Keratinocyte (primary cell): Measurements from ENCODE around the gene KAZALD1. TPM values are rescaled to one million over a fixed set of nuclear protein-coding genes. Genes with fewer than 3 reads are reported as not detected.

Source experiments
- DNase-seq: peaks from one replicate; pipeline ENCODE4 v3.0.0-alpha.2; 2011; ENCODE audit warnings: low read depth, missing footprints, low spot score
- FAIRE-seq: peaks from 2 replicates; lab custom pipeline; 2011; peaks lifted over from hg19 to GRCh38; lab: Jason Lieb, UNC
- H2AFZ ChIP-seq: 2 replicates; pipeline ENCODE4 v1.6.0; 2012; ENCODE audit warnings: low read length, control low read depth, inconsistent platforms; ENCODE audit not compliant: control insufficient read depth
- H3K27ac ChIP-seq: 2 replicates; pipeline ENCODE4 v1.5.1; 2011; ENCODE audit warnings: low read length; ENCODE audit not compliant: control insufficient read depth, insufficient read depth
- H3K27me3 ChIP-seq: 3 replicates; pipeline ENCODE4 v1.6.0; 2011; ENCODE audit warnings: low read length; ENCODE audit not compliant: control insufficient read depth, insufficient read depth; ENCODE audit errors: extremely low read depth
- H3K36me3 ChIP-seq, 2 experiments: 2 replicates in 1 of 2; 3 replicates in 1 of 2; pipeline ENCODE4 v1.5.1; 2011; ENCODE audit warnings: low read length in 2 of 2, mild to moderate bottlenecking in 1 of 2; ENCODE audit not compliant: control insufficient read depth in 2 of 2, insufficient read depth in 2 of 2; ENCODE audit errors: extremely low read depth in 1 of 2
- H3K4me1 ChIP-seq: 3 replicates; pipeline ENCODE4 v1.5.1; 2011; ENCODE audit warnings: low read length; ENCODE audit not compliant: control insufficient read depth, insufficient read depth; ENCODE audit errors: extremely low read depth
- H3K4me2 ChIP-seq: 3 replicates; pipeline ENCODE4 v1.6.0; 2011; ENCODE audit warnings: low read depth, low read length; ENCODE audit not compliant: control insufficient read depth, insufficient read depth; ENCODE audit errors: extremely low read depth
- H3K4me3 ChIP-seq, 3 experiments: fragments of 200-600 bp in 1 of 3; sonication (generic) in 1 of 3; 2 replicates in 2 of 3; 3 replicates in 1 of 3; pipeline ENCODE4 v1.5.1; 2011 to 2016; ENCODE audit warnings: low read length in 3 of 3, mild to moderate bottlenecking in 3 of 3, control low read depth in 2 of 3, inconsistent platforms in 1 of 3, low read depth in 1 of 3, mixed read lengths in 1 of 3, mixed run types in 1 of 3, moderate library complexity in 1 of 3; ENCODE audit not compliant: control insufficient read depth in 2 of 3, insufficient read depth in 2 of 3; ENCODE audit errors: extremely low read depth in 1 of 3
- H3K79me2 ChIP-seq: 2 replicates; pipeline ENCODE4 v1.6.0; 2012; ENCODE audit warnings: low read length; ENCODE audit not compliant: control insufficient read depth, insufficient read depth
- H3K9ac ChIP-seq: 3 replicates; pipeline ENCODE4 v1.6.0; 2011; ENCODE audit warnings: low read length; ENCODE audit not compliant: control insufficient read depth, insufficient read depth; ENCODE audit errors: extremely low read depth
- H3K9me1 ChIP-seq: 3 replicates; pipeline ENCODE4 v1.6.0; 2011; ENCODE audit warnings: low read length; ENCODE audit not compliant: control insufficient read depth, insufficient read depth; ENCODE audit errors: extremely low read depth
- H3K9me3 ChIP-seq: 2 replicates; pipeline ENCODE4 v1.5.1; 2012; ENCODE audit warnings: low read depth, low read length; ENCODE audit not compliant: control insufficient read depth
- H4K20me1 ChIP-seq: 3 replicates; pipeline ENCODE4 v1.6.0; 2011; ENCODE audit warnings: low read length; ENCODE audit not compliant: control insufficient read depth, insufficient read depth; ENCODE audit errors: extremely low read depth
- CTCF ChIP-seq, 3 experiments: IDR thresholded peaks in 1 of 3; conservative IDR thresholded peaks in 1 of 3; optimal IDR thresholded peaks in 1 of 3; 2 replicates in 2 of 3; 3 replicates in 1 of 3; pipeline versions ENCODE3 to v1.5.1; 2011; ENCODE audit warnings: low read length in 3 of 3, mild to moderate bottlenecking in 3 of 3, moderate library complexity in 2 of 3, control low read depth in 1 of 3, inconsistent platforms in 1 of 3; ENCODE audit not compliant: insufficient read depth in 2 of 3; ENCODE audit errors: extremely low read depth in 1 of 3
- EZH2 ChIP-seq: IDR thresholded peaks from one replicate; pipeline ENCODE4 v1.6.1; 2012; ENCODE audit warnings: inconsistent platforms, mild to moderate bottlenecking, low read length, moderate library complexity
- dilution Hi-C: fragments of 300-500 bp; cut with MboI; formaldehyde crosslinking; loops from one replicate; pipeline ENCODE4 v1.7.0; 2020; ENCODE audit warnings: low sequenced_read_pairs; ENCODE audit not compliant: extremely low pct_ligation_motif_present
- polyA plus RNA-seq, 5 experiments: library from polyadenylated mRNA; depleted of rRNA in 3 of 5; stranded (reverse) in 3 of 5; stranded (forward) in 1 of 5; unstranded in 1 of 5; fragments of >200 nt; gene quantifications; 1 replicate in 1 of 5; 2 replicates in 3 of 5; 3 replicates in 1 of 5; pipeline versions ENCODE4 v1.2.1 to v1.2.3, GENCODE V29; 2011 to 2012; ENCODE audit warnings: missing spikeins in 2 of 5, low read depth in 1 of 5, low replicate concordance in 1 of 5

The KAZALD1 gene
- polyA plus RNA-seq, 1 donor (not counting 4 experiments of a cell fraction or from before 2014, with no cell fraction given): 0.08 TPM

- Histone ChIP-seq H3K4me3 (no peak overlapping the region), H3K9ac (no peak overlapping the region), H3K27ac (no peak overlapping the region), H3K9me3 (no peaks in the 10 kb centered on the region), H3K9me1 (no peaks in the 10 kb centered on the region), H2AFZ (no peak overlapping the region), H3K27me3 (peaks cover 24% of the 10 kb centered on the region), H3K79me2 (no peaks in the 10 kb centered on the region), H3K4me2 (no peak overlapping the region), H3K36me3 (no peaks in the 10 kb centered on the region), H3K4me1 (peaks cover 6% of the 10 kb centered on the region), H4K20me1 (no peaks in the 10 kb centered on the region)
- DNase-seq (no peak), FAIRE-seq (no peak)
- no peak for TF ChIP-seq CTCF (optimal IDR thresholded peaks at IDR 0.05 in 1 of 3, IDR thresholded peaks at IDR 0.05 in 1 of 3, conservative IDR thresholded peaks at IDR 0.05 in 1 of 3; ENCODE audit: extremely low read depth in 1 of 3, insufficient read depth in 2 of 3, low read length in 3 of 3)
- TF ChIP-seq EZH2: no peak
- dilution Hi-C loops: no loop called here
Measured at GRCh38 chr10:101114646-101115045, 52.9 kb downstream of the KAZALD1 start.

Other genes with a start within 250 kb of the KAZALD1 start
- gene SLF2, start 149.0 kb upstream of the KAZALD1 start, polyA plus RNA-seq: 4.6 to 7.1 TPM (median 4.9 TPM) in 3 replicates
- 0.98 to 1.9 TPM (median 1.2 TPM) in 3 replicates for gene SEMA4G, start 92.5 kb upstream of the KAZALD1 start, polyA plus RNA-seq
- 71.1 to 105 TPM (median 75.3 TPM) in 3 replicates for gene MRPL43, start 74.5 kb upstream of the KAZALD1 start, polyA plus RNA-seq
- 10.1 to 16.9 TPM (median 12.9 TPM) in 3 replicates for gene TWNK, start 74.4 kb upstream of the KAZALD1 start, polyA plus RNA-seq
- gene LZTS2, start 62.2 kb upstream of the KAZALD1 start, polyA plus RNA-seq: 18.1 to 36.7 TPM (median 18.6 TPM) in 3 replicates
- 0.31 to 0.54 TPM (median 0.54 TPM) in 3 replicates for gene PDZD7, start 30.9 kb upstream of the KAZALD1 start, polyA plus RNA-seq
- 77.0 to 102 TPM (median 78.7 TPM) in 3 replicates for gene SFXN3, start 30.8 kb upstream of the KAZALD1 start, polyA plus RNA-seq
- not detected in 3 replicates for gene TLX1, start 69.3 kb downstream of the KAZALD1 start, polyA plus RNA-seq
- gene LBX1, start 167.5 kb downstream of the KAZALD1 start, polyA plus RNA-seq: not detected in 3 replicates